ENCODE measurements around the gene PSTPIP1. TPM values are rescaled to one million over a fixed set of nuclear protein-coding genes. Genes with fewer than 3 reads are reported as not detected.

Gene PSTPIP1
- total and polyA plus RNA-seq, 2 experiments from 2014 or later: 0.80 to 3.7 TPM

DNA sequence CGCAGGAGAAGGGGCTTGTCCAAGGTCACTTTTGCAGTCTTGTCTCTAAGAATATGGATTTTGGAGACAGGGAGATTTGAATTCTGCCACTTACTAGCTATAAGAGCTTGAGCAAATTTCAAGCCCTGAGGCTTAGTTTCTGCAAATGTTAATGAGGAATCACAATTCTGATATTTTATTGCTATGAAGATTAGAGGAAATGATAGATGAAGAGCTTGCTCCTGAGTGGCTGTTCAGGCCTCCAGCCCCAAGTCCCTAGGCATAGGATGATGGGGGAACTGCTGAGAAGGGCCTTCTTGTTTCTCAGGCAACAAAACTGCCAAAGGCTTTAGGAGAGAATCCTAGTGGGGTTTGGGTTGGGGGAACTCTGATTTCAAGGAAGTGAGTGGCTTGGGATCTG is 18.8 kb upstream of the PSTPIP1 start:
- Histone ChIP-seq H3K4me3 (no peak overlapping the region), H3K27me3 (ENCODE audit: insufficient read depth) (no peaks in the 10 kb centered on the region), H3K4me2 (no peak overlapping the region), H3K36me3 (ENCODE audit: insufficient read depth) (no peaks in the 10 kb centered on the region), H3K79me2 (replicated peaks; ENCODE audit: insufficient read depth) (no peaks in the 10 kb centered on the region), H4K20me1 (replicated peaks; ENCODE audit: insufficient read depth) (no peaks in the 10 kb centered on the region), H3K9me2 (ENCODE audit: insufficient read depth) (peaks cover 6% of the 10 kb centered on the region; the same call in 1 of the 2 replicates), H3F3A (replicated peaks; ENCODE audit: low read depth) (no peaks in the 10 kb centered on the region), H2AFZ (no peak overlapping the region), H3K27ac (ENCODE audit: low read depth) (no peak overlapping the region), H3K4me1 (ENCODE audit: insufficient read depth) (peaks cover 4% of the 10 kb centered on the region; the same call in 1 of the 2 replicates)
- Mint-ChIP-seq H3K4me1 (peaks cover 5% of the 10 kb centered on the region), H3K4me3 (no peak overlapping the region), H3K27ac (no peak overlapping the region), H3K36me3 (ENCODE audit: low read depth) (no peaks in the 10 kb centered on the region; the same call in 2 of the 3 replicates), H3K27me3 (ENCODE audit: insufficient read depth, low read depth, poor library complexity) (no peaks in the 10 kb centered on the region), H3K9me3 (peaks cover 6% of the 10 kb centered on the region; the same call in 2 of the 3 replicates)
- TF ChIP-seq EZH2phosphoT487 (IDR thresholded peaks at IDR 0.05; ENCODE audit: unreplicated experiment) (no peak), JUNB (IDR thresholded peaks at IDR 0.05; ENCODE audit: unreplicated experiment) (no peak), CREB1 (CRISPR knock-in tag; IDR thresholded peaks at IDR 0.05; ENCODE audit: low read depth) (no peak), EZH2 (IDR thresholded peaks at IDR 0.05; ENCODE audit: low read depth, unreplicated experiment) (no peak), ZNF331 (CRISPR knock-in tag; IDR thresholded peaks at IDR 0.05; ENCODE audit: low read depth) (no peak), STAT1 (IDR thresholded peaks at IDR 0.05; ENCODE audit: unreplicated experiment) (no peak), NANOG (IDR thresholded peaks at IDR 0.05; ENCODE audit: borderline replicate concordance) (no peak), POLR2AphosphoS5 (IDR thresholded peaks at IDR 0.05; ENCODE audit: low read depth) (no peak), ZNF114 (CRISPR knock-in tag; IDR thresholded peaks at IDR 0.05) (no peak)
- TF ChIP-seq, protein P1, sequence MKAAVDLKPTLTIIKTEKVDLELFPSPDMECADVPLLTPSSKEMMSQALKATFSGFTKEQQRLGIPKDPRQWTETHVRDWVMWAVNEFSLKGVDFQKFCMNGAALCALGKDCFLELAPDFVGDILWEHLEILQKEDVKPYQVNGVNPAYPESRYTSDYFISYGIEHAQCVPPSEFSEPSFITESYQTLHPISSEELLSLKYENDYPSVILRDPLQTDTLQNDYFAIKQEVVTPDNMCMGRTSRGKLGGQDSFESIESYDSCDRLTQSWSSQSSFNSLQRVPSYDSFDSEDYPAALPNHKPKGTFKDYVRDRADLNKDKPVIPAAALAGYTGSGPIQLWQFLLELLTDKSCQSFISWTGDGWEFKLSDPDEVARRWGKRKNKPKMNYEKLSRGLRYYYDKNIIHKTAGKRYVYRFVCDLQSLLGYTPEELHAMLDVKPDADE (IDR thresholded peaks at IDR 0.05): no peak
- TF ChIP-seq, protein P2, sequence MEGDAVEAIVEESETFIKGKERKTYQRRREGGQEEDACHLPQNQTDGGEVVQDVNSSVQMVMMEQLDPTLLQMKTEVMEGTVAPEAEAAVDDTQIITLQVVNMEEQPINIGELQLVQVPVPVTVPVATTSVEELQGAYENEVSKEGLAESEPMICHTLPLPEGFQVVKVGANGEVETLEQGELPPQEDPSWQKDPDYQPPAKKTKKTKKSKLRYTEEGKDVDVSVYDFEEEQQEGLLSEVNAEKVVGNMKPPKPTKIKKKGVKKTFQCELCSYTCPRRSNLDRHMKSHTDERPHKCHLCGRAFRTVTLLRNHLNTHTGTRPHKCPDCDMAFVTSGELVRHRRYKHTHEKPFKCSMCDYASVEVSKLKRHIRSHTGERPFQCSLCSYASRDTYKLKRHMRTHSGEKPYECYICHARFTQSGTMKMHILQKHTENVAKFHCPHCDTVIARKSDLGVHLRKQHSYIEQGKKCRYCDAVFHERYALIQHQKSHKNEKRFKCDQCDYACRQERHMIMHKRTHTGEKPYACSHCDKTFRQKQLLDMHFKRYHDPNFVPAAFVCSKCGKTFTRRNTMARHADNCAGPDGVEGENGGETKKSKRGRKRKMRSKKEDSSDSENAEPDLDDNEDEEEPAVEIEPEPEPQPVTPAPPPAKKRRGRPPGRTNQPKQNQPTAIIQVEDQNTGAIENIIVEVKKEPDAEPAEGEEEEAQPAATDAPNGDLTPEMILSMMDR (conservative IDR thresholded peaks at IDR 0.05; ENCODE audit: low read depth in 2 of 2): no peak
- TF ChIP-seq, protein P3, sequence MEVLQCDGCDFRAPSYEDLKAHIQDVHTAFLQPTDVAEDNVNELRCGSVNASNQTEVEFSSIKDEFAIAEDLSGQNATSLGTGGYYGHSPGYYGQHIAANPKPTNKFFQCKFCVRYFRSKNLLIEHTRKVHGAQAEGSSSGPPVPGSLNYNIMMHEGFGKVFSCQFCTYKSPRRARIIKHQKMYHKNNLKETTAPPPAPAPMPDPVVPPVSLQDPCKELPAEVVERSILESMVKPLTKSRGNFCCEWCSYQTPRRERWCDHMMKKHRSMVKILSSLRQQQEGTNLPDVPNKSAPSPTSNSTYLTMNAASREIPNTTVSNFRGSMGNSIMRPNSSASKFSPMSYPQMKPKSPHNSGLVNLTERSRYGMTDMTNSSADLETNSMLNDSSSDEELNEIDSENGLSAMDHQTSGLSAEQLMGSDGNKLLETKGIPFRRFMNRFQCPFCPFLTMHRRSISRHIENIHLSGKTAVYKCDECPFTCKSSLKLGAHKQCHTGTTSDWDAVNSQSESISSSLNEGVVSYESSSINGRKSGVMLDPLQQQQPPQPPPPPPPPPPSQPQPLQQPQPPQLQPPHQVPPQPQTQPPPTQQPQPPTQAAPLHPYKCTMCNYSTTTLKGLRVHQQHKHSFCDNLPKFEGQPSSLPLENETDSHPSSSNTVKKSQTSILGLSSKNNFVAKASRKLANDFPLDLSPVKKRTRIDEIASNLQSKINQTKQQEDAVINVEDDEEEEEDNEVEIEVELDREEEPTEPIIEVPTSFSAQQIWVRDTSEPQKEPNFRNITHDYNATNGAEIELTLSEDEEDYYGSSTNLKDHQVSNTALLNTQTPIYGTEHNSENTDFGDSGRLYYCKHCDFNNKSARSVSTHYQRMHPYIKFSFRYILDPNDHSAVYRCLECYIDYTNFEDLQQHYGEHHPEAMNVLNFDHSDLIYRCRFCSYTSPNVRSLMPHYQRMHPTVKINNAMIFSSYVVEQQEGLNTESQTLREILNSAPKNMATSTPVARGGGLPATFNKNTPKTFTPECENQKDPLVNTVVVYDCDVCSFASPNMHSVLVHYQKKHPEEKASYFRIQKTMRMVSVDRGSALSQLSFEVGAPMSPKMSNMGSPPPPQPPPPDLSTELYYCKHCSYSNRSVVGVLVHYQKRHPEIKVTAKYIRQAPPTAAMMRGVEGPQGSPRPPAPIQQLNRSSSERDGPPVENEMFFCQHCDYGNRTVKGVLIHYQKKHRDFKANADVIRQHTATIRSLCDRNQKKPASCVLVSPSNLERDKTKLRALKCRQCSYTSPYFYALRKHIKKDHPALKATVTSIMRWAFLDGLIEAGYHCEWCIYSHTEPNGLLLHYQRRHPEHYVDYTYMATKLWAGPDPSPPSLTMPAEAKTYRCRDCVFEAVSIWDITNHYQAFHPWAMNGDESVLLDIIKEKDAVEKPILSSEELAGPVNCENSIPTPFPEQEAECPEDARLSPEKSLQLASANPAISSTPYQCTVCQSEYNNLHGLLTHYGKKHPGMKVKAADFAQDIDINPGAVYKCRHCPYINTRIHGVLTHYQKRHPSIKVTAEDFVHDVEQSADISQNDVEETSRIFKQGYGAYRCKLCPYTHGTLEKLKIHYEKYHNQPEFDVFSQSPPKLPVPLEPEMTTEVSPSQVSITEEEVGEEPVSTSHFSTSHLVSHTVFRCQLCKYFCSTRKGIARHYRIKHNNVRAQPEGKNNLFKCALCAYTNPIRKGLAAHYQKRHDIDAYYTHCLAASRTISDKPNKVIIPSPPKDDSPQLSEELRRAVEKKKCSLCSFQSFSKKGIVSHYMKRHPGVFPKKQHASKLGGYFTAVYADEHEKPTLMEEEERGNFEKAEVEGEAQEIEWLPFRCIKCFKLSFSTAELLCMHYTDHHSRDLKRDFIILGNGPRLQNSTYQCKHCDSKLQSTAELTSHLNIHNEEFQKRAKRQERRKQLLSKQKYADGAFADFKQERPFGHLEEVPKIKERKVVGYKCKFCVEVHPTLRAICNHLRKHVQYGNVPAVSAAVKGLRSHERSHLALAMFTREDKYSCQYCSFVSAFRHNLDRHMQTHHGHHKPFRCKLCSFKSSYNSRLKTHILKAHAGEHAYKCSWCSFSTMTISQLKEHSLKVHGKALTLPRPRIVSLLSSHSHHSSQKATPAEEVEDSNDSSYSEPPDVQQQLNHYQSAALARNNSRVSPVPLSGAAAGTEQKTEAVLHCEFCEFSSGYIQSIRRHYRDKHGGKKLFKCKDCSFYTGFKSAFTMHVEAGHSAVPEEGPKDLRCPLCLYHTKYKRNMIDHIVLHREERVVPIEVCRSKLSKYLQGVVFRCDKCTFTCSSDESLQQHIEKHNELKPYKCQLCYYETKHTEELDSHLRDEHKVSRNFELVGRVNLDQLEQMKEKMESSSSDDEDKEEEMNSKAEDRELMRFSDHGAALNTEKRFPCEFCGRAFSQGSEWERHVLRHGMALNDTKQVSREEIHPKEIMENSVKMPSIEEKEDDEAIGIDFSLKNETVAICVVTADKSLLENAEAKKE (CRISPR knock-in tag; IDR thresholded peaks at IDR 0.05): no peak
- TF ChIP-seq, protein P4, sequence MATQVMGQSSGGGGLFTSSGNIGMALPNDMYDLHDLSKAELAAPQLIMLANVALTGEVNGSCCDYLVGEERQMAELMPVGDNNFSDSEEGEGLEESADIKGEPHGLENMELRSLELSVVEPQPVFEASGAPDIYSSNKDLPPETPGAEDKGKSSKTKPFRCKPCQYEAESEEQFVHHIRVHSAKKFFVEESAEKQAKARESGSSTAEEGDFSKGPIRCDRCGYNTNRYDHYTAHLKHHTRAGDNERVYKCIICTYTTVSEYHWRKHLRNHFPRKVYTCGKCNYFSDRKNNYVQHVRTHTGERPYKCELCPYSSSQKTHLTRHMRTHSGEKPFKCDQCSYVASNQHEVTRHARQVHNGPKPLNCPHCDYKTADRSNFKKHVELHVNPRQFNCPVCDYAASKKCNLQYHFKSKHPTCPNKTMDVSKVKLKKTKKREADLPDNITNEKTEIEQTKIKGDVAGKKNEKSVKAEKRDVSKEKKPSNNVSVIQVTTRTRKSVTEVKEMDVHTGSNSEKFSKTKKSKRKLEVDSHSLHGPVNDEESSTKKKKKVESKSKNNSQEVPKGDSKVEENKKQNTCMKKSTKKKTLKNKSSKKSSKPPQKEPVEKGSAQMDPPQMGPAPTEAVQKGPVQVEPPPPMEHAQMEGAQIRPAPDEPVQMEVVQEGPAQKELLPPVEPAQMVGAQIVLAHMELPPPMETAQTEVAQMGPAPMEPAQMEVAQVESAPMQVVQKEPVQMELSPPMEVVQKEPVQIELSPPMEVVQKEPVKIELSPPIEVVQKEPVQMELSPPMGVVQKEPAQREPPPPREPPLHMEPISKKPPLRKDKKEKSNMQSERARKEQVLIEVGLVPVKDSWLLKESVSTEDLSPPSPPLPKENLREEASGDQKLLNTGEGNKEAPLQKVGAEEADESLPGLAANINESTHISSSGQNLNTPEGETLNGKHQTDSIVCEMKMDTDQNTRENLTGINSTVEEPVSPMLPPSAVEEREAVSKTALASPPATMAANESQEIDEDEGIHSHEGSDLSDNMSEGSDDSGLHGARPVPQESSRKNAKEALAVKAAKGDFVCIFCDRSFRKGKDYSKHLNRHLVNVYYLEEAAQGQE (IDR thresholded peaks at IDR 0.05; ENCODE audit: unreplicated experiment): no peak
- ATAC-seq (no peak), DNase-seq (ENCODE audit: low spot score) (no peak)
